ENCODE data around the gene MEDAG. TPM values are rescaled to one million over a fixed set of nuclear protein-coding genes. Genes with fewer than 3 reads are reported as not detected.
"Not testable (repeated sequence)": the region's sequence is repeated elsewhere in the genome, so short reads cannot be mapped to it uniquely, and the experiment has no call there.

MEDAG gene
- total RNA-seq, 4 donors from 2014 or later, result 4.9 to 21.5 (median 8.7) TPM

DNA sequence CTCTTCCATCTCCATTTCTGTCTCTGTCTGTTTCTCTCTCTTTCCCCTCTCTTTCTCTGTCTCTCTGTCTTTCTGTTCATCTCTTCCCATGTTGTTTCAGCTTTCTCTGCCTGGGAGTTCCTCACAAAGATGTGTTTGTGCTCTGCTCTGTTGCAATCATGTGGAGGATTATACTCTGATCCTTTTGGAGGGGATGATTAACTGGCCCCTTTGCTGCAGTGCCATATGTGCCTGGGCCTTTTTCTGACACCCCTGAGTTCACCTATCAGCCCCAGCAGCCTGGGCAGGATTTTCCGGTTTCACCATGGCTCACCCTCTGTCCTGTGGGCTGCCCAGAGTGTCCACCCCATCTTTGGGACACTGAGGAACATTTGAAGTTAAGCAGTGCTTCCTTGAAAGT lies 17.3 kb downstream of the MEDAG start:
- no peak for DNase-seq
- Histone ChIP-seq H3K27ac (no peak overlapping the region), H3K4me3 (no peak overlapping the region), H3K9me3 (no peaks in the 10 kb centered on the region), H3K4me1 (no peaks in the 10 kb centered on the region), H3K36me3 (no peaks in the 10 kb centered on the region), H3K27me3 (no peaks in the 10 kb centered on the region)
- TF ChIP-seq, protein P1, sequence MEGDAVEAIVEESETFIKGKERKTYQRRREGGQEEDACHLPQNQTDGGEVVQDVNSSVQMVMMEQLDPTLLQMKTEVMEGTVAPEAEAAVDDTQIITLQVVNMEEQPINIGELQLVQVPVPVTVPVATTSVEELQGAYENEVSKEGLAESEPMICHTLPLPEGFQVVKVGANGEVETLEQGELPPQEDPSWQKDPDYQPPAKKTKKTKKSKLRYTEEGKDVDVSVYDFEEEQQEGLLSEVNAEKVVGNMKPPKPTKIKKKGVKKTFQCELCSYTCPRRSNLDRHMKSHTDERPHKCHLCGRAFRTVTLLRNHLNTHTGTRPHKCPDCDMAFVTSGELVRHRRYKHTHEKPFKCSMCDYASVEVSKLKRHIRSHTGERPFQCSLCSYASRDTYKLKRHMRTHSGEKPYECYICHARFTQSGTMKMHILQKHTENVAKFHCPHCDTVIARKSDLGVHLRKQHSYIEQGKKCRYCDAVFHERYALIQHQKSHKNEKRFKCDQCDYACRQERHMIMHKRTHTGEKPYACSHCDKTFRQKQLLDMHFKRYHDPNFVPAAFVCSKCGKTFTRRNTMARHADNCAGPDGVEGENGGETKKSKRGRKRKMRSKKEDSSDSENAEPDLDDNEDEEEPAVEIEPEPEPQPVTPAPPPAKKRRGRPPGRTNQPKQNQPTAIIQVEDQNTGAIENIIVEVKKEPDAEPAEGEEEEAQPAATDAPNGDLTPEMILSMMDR (IDR thresholded peaks at IDR 0.05), result no peak
- no peak for TF ChIP-seq POLR2A (IDR thresholded peaks at IDR 0.05)

DNA sequence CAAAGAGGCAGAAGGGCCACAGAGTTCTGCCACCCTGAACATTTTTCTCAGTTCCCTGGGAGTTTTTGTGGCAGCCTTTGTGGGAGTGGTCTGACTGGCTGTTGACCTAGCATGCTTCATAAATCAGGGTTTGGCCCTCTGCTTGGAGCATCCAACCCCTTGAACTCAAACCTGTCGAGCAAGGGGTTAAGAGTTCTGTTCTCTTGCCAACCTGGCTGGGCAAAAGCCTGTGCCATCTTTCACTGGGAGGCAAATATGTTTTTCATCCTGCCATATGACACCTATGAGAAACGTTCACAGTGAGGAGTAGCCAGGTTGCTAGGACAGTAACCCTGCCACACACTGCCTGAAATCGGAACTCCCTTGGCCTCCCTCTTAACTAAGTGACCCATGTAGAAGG lies 18.6 kb downstream of the MEDAG start:
- Histone ChIP-seq H3K9me3 (no peaks in the 10 kb centered on the region), H3K4me3 (no peak overlapping the region), H3K4me1 (no peaks in the 10 kb centered on the region), H3K36me3 (no peaks in the 10 kb centered on the region), H3K27me3 (no peaks in the 10 kb centered on the region), H3K27ac (no peak overlapping the region)
- TF ChIP-seq POLR2A (IDR thresholded peaks at IDR 0.05), result no peak
- TF ChIP-seq, protein P1 (IDR thresholded peaks at IDR 0.05), result no peak
- DNase-seq, result no peak

DNA sequence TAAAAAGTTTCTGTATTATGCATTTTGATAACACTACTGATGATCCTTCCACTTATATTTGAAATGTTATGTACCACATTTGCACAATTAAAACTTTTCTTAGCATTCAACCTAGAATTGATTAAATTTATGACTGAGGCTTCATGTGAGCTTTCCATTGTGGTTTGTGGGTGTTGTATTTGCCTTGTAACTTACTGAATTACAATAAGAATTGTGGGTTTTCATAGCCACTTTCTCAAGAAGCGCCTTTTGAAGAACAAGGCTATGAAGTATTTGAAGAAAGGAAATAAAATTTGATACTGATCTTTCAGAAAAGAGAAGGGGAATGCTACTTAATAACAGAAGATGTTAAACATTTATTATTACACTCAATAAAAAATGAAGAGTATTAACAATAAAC lies 19.4 kb downstream of the MEDAG start:
- TF ChIP-seq, protein P1 (IDR thresholded peaks at IDR 0.05), result no peak
- no peak for TF ChIP-seq POLR2A (IDR thresholded peaks at IDR 0.05)
- no peaks in the 10 kb centered on the region for H3K9me3 ChIP-seq
- no peak overlapping the region for H3K4me3 ChIP-seq
- DNase-seq, result no peak
- H3K36me3 ChIP-seq, result no peaks in the 10 kb centered on the region
- H3K27me3 ChIP-seq, result no peaks in the 10 kb centered on the region
- H3K27ac ChIP-seq, result no peak overlapping the region
- no peaks in the 10 kb centered on the region for H3K4me1 ChIP-seq

DNA sequence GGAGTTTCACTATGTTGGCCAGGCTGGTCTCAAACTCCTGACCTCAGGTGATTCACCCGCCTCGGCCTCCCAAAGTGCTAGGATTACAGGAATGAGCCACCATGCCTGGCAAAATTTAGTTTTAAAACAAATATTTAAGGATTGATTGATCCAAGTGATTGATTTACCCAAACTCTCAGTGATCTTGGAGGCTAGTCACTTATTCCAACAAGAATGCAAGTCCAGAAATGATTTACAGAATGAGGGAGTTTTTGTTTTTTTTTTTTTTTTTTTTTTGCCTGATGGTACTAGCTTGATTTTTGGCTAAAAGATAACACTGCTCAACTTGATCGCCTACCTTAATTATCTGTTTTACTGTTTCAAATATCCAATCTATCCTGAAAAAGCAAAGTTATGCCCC lies 20.7 kb downstream of the MEDAG start:
- TF ChIP-seq POLR2A (IDR thresholded peaks at IDR 0.05), result no peak
- TF ChIP-seq, protein P1 (IDR thresholded peaks at IDR 0.05), result no peak
- Histone ChIP-seq H3K4me1 (no peaks in the 10 kb centered on the region), H3K27me3 (no peaks in the 10 kb centered on the region), H3K27ac (no peak overlapping the region), H3K4me3 (no peak overlapping the region), H3K36me3 (no peaks in the 10 kb centered on the region), H3K9me3 (no peaks in the 10 kb centered on the region)
- DNase-seq, result no peak

DNA sequence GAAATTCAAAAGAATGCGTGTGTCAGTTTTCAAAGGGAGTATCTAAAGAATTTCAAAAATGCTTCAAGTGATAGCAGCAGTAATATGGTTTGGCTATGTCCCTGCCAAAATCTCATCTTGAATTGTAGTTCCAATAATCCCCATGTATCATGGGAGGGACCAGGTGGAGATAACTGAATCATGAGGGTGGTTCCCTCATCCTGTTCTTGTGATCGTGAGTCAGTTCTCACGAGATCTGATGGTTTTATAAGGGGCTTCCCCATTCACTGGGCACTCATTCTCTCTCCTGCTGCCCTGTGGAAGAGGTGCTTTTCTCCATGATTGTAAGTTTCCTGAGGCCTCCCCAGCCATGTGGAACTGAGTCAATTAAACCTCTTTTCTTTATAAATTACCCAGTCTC lies 21.1 kb downstream of the MEDAG start:
- H3K4me3 ChIP-seq, DNase-seq, H3K36me3 ChIP-seq, H3K27ac ChIP-seq, H3K27me3 ChIP-seq, H3K4me1 ChIP-seq, H3K9me3 ChIP-seq: not testable (repeated sequence)

DNA sequence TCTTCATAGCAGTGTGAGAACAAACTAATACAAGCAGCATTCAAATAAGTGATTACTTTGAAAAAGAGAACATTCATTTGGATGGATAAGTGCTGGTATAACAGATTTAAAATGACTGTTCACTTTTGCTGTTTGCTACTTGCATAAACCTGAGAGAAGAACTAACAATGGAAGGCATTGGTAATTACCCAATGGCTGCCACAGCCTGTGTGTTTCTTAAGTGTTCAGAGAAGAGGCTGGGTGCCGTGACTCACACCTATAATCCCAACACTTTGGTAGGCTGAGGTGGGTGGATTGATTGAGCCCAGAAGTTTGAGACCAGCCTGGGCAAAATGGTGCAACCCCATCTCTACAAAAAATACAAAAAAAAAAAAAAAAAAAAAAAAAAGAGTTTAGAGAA lies 21.5 kb downstream of the MEDAG start:
- no peak overlapping the region for H3K4me3 ChIP-seq
- TF ChIP-seq, protein P1 (IDR thresholded peaks at IDR 0.05), result no peak
- no peak for TF ChIP-seq POLR2A (IDR thresholded peaks at IDR 0.05)
- DNase-seq, result no peak
- H3K27ac ChIP-seq, result no peak overlapping the region
- no peaks in the 10 kb centered on the region for H3K27me3 ChIP-seq
- no peaks in the 10 kb centered on the region for H3K36me3 ChIP-seq
- H3K9me3 ChIP-seq, result no peaks in the 10 kb centered on the region
- no peaks in the 10 kb centered on the region for H3K4me1 ChIP-seq

All from Peyer's patch (tissue), 4 donors.